Skin epidermis (tissue), 12 donors: ENCODE data around the gene NAV2.
A peak's percentile ranks its signal among the peaks of the same experiment; 100 is the strongest.

Experiments
- H3K27ac ChIP-seq, 21 experiments: fragments of 200-600 bp; sonication (generic) in 11 of 21; one replicate each; pipeline ENCODE4 v1.5.0; 2020; ENCODE audit warnings: mild to moderate bottlenecking in 3 of 21, inconsistent platforms in 2 of 21, moderate library complexity in 2 of 21
- H3K4me3 ChIP-seq, 7 experiments: fragments of 200-600 bp; sonication (generic) in 2 of 7; one replicate each; pipeline ENCODE4 v1.5.0; 2020; ENCODE audit warnings: inconsistent platforms in 2 of 7, mild to moderate bottlenecking in 2 of 7, moderate library complexity in 1 of 7

NAV2 gene

GRCh38 chr11:19768197-19768596 lies 55.6 kb downstream of the NAV2 start:
- Histone ChIP-seq H3K27ac (no peak overlapping the region), H3K4me3 (no peak overlapping the region)

- Histone ChIP-seq H3K4me3 (no peak overlapping the region), H3K27ac (no peak overlapping the region)
Measured at GRCh38 chr11:19768815-19769214, 56.2 kb downstream of the NAV2 start.

GRCh38 chr11:19769820-19770219 lies 57.2 kb downstream of the NAV2 start:
- H3K27ac ChIP-seq = no peak overlapping the region

GRCh38 chr11:19770277-19770676 lies 57.6 kb downstream of the NAV2 start:
- Histone ChIP-seq H3K4me3 (no peak overlapping the region), H3K27ac (no peak overlapping the region)

More at GRCh38 chr11:19769820-19770219, 57.2 kb downstream of the NAV2 start:
- no peak overlapping the region for H3K4me3 ChIP-seq

- H3K27ac ChIP-seq = no peak overlapping the region
- H3K4me3 ChIP-seq = no peak overlapping the region
Measured at GRCh38 chr11:19771463-19771862, 58.8 kb downstream of the NAV2 start.

GRCh38 chr11:19772480-19772879 lies 59.8 kb downstream of the NAV2 start:
- Histone ChIP-seq H3K4me3 (no peak overlapping the region), H3K27ac (no peak overlapping the region)

- Histone ChIP-seq H3K27ac (no peak overlapping the region), H3K4me3 (no peak overlapping the region)
Measured at GRCh38 chr11:19774329-19774728, 61.7 kb downstream of the NAV2 start.

- H3K4me3 ChIP-seq = no peak overlapping the region
- H3K27ac ChIP-seq = no peak overlapping the region
Measured at GRCh38 chr11:19774817-19775580, 62.4 kb downstream of the NAV2 start.

- no peak overlapping the region for H3K4me3 ChIP-seq
- H3K27ac ChIP-seq = no peak overlapping the region
Measured at GRCh38 chr11:19775622-19776021, 63.0 kb downstream of the NAV2 start.

- Histone ChIP-seq H3K27ac (peak overlapping the region in 12 of 21 experiments; percentile 22 to 75 (median 60)), H3K4me3 (peak overlapping the region; percentile 11 to 50 (median 35))
Measured at GRCh38 chr11:19777039-19777376, 64.4 kb downstream of the NAV2 start.

- Histone ChIP-seq H3K4me3 (peak overlapping the region; percentile 11 to 50 (median 35)), H3K27ac (peak overlapping the region in 12 of 21 experiments; percentile 22 to 75 (median 60))
Measured at GRCh38 chr11:19777377-19778102, 64.9 kb downstream of the NAV2 start.

GRCh38 chr11:19779740-19780139 lies 67.1 kb downstream of the NAV2 start:
- Histone ChIP-seq H3K27ac (no peak overlapping the region), H3K4me3 (no peak overlapping the region)

GRCh38 chr11:19781351-19781750 lies 68.7 kb downstream of the NAV2 start:
- Histone ChIP-seq H3K4me3 (no peak overlapping the region), H3K27ac (no peak overlapping the region)

- no peak overlapping the region for H3K4me3 ChIP-seq
- no peak overlapping the region for H3K27ac ChIP-seq
Measured at GRCh38 chr11:19785265-19785664, 72.6 kb downstream of the NAV2 start.

- Histone ChIP-seq H3K4me3 (no peak overlapping the region), H3K27ac (no peak overlapping the region)
Measured at GRCh38 chr11:19786644-19787043, 74.0 kb downstream of the NAV2 start.

GRCh38 chr11:19788435-19788834 lies 75.8 kb downstream of the NAV2 start:
- Histone ChIP-seq H3K4me3 (no peak overlapping the region), H3K27ac (no peak overlapping the region)

GRCh38 chr11:19789245-19789644 lies 76.6 kb downstream of the NAV2 start:
- Histone ChIP-seq H3K27ac (peak overlapping the region in 1 of 21 experiments; percentile 65), H3K4me3 (no peak overlapping the region)

GRCh38 chr11:19789835-19790710 lies 77.4 kb downstream of the NAV2 start:
- Histone ChIP-seq H3K27ac (peak overlapping the region in 3 of 21 experiments; percentile 15 to 65 (median 42)), H3K4me3 (no peak overlapping the region)

GRCh38 chr11:19790831-19791552 lies 78.4 kb downstream of the NAV2 start:
- no peak overlapping the region for H3K4me3 ChIP-seq
- peak overlapping the region in 1 of 21 experiments; percentile 65 for H3K27ac ChIP-seq

GRCh38 chr11:19792510-19792909 lies 79.9 kb downstream of the NAV2 start:
- Histone ChIP-seq H3K4me3 (no peak overlapping the region), H3K27ac (no peak overlapping the region)
